OCI-LY1 (cell line): Measurements from ENCODE around the gene NEB.

Experiments
- H2AFZ ChIP-seq: fragments of 200-600 bp; sonication (generic), shearing (Covaris generic); 2 replicates; pipeline ENCODE4 v1.6.0; 2014; ENCODE audit warnings: antibody characterized with exemption, mild to moderate bottlenecking, low read length
- H3F3A ChIP-seq: fragments of 200-600 bp; sonication (generic), shearing (Covaris generic); 2 replicates; pipeline ENCODE4 v1.6.0; 2014; ENCODE audit warnings: mild to moderate bottlenecking, antibody characterized with exemption, low read length, moderate library complexity; ENCODE audit not compliant: insufficient read depth
- H3K27ac ChIP-seq: fragments of 200-600 bp; sonication (generic); 2 replicates; pipeline ENCODE4 v1.5.1; 2014; ENCODE audit warnings: low read length, mixed run types, mild to moderate bottlenecking, low read depth; ENCODE audit not compliant: poor library complexity, severe bottlenecking
- H3K27me3 ChIP-seq: fragments of 200-600 bp; sonication (generic); 2 replicates; pipeline ENCODE4 v1.6.0; 2014; ENCODE audit warnings: antibody characterized with exemption, mild to moderate bottlenecking, low read length, moderate library complexity; ENCODE audit not compliant: insufficient read depth
- H3K36me3 ChIP-seq: fragments of 200-600 bp; sonication (generic); 2 replicates; pipeline ENCODE4 v1.6.1; 2014; ENCODE audit warnings: mild to moderate bottlenecking, antibody characterized with exemption, low read length, moderate library complexity, mixed read lengths; ENCODE audit not compliant: insufficient read depth
- H3K4me1 ChIP-seq: fragments of 200-600 bp; sonication (generic); 2 replicates; pipeline ENCODE4 v1.5.1; 2014; ENCODE audit warnings: mild to moderate bottlenecking, low read length, moderate library complexity; ENCODE audit not compliant: insufficient read depth, severe bottlenecking
- H3K4me2 ChIP-seq: fragments of 200-600 bp; sonication (generic), shearing (Covaris generic); 2 replicates; pipeline ENCODE4 v1.6.1; 2014; ENCODE audit warnings: low read length
- H3K4me3 ChIP-seq: fragments of 200-600 bp; sonication (generic); 2 replicates; pipeline ENCODE4 v1.5.1; 2014; ENCODE audit warnings: low read length, low read depth, mild to moderate bottlenecking, mixed read lengths; ENCODE audit not compliant: poor library complexity, severe bottlenecking
- H3K79me2 ChIP-seq: fragments of 200-600 bp; shearing (Covaris generic); 2 replicates; pipeline ENCODE4 v1.6.1; 2016; ENCODE audit warnings: mixed run types, low read length, mixed read lengths; ENCODE audit not compliant: insufficient read depth
- H3K9ac ChIP-seq: fragments of 200-600 bp; sonication (generic), shearing (Covaris generic); 2 replicates; pipeline ENCODE4 v1.6.1; 2014; ENCODE audit warnings: mild to moderate bottlenecking, low read length, mixed read lengths
- H3K9me2 ChIP-seq: fragments of 200-600 bp; sonication (generic), shearing (Covaris generic); 2 replicates; pipeline ENCODE4 v1.6.1; 2014; ENCODE audit warnings: low read depth, mild to moderate bottlenecking, low read length, mixed read lengths
- H3K9me3 ChIP-seq: fragments of 200-600 bp; shearing (Covaris generic); 2 replicates; pipeline ENCODE4 v1.6.1; 2014; ENCODE audit warnings: low read length, mixed read lengths
- H4K20me1 ChIP-seq: fragments of 200-600 bp; sonication (generic), shearing (Covaris generic); 2 replicates; pipeline ENCODE4 v1.6.0; 2016; ENCODE audit warnings: mild to moderate bottlenecking, low read length; ENCODE audit not compliant: insufficient read depth
- CTCF ChIP-seq: fragments of 200-600 bp; sonication (generic), shearing (Covaris generic); IDR thresholded peaks from 2 replicates; pipeline ENCODE4 v1.5.1; 2017; ENCODE audit warnings: mild to moderate bottlenecking, antibody characterized with exemption, low read length, moderate library complexity, mixed read lengths
- EZH2 ChIP-seq: fragments of 200-600 bp; sonication (generic), shearing (Covaris generic); IDR thresholded peaks from 2 replicates; pipeline ENCODE4 v1.8.0; 2017; ENCODE audit warnings: borderline replicate concordance, mixed run types, mild to moderate bottlenecking, antibody characterized with exemption, low read length, moderate library complexity, mixed read lengths

The NEB gene

GRCh38 chr2:151682459-151683003 lies 51.7 kb downstream of the NEB start:
- Histone ChIP-seq H3K79me2 (no peaks in the 10 kb centered on the region), H3K4me1 (no peaks in the 10 kb centered on the region), H4K20me1 (no peaks in the 10 kb centered on the region), H2AFZ (no peak overlapping the region), H3K36me3 (no peaks in the 10 kb centered on the region), H3K9me2 (no peaks in the 10 kb centered on the region), H3K4me2 (no peak overlapping the region), H3K27ac (no peak overlapping the region), H3K9me3 (no peaks in the 10 kb centered on the region), H3K27me3 (no peaks in the 10 kb centered on the region), H3K9ac (no peak overlapping the region), H3F3A (no peaks in the 10 kb centered on the region), H3K4me3 (no peak overlapping the region)
- TF ChIP-seq CTCF (no peak), EZH2 (no peak)

GRCh38 chr2:151681051-151681450 lies 53.2 kb downstream of the NEB start:
- no peak overlapping the region for H3K4me3 ChIP-seq
- H3K27me3 ChIP-seq = no peaks in the 10 kb centered on the region
- no peaks in the 10 kb centered on the region for H3F3A ChIP-seq
- no peaks in the 10 kb centered on the region for H3K4me1 ChIP-seq
- no peak overlapping the region for H3K9ac ChIP-seq
- no peaks in the 10 kb centered on the region for H3K79me2 ChIP-seq
- no peaks in the 10 kb centered on the region for H3K9me2 ChIP-seq
- no peak overlapping the region for H2AFZ ChIP-seq
- H3K27ac ChIP-seq = no peak overlapping the region
- no peak overlapping the region for H3K4me2 ChIP-seq
- H3K36me3 ChIP-seq = no peaks in the 10 kb centered on the region
- H4K20me1 ChIP-seq = no peaks in the 10 kb centered on the region
- TF ChIP-seq EZH2 (no peak), CTCF (no peak)
- no peaks in the 10 kb centered on the region for H3K9me3 ChIP-seq

GRCh38 chr2:151679994-151680393 lies 54.3 kb downstream of the NEB start:
- no peaks in the 10 kb centered on the region for H3K9me2 ChIP-seq
- no peaks in the 10 kb centered on the region for H3F3A ChIP-seq
- no peak overlapping the region for H3K9ac ChIP-seq
- TF ChIP-seq CTCF (no peak), EZH2 (no peak)
- H3K9me3 ChIP-seq = no peaks in the 10 kb centered on the region
- H3K36me3 ChIP-seq = no peaks in the 10 kb centered on the region
- no peaks in the 10 kb centered on the region for H4K20me1 ChIP-seq
- no peak overlapping the region for H3K4me2 ChIP-seq
- no peak overlapping the region for H2AFZ ChIP-seq
- H3K4me1 ChIP-seq = no peaks in the 10 kb centered on the region
- no peaks in the 10 kb centered on the region for H3K79me2 ChIP-seq
- H3K27ac ChIP-seq = no peak overlapping the region
- H3K4me3 ChIP-seq = no peak overlapping the region
- H3K27me3 ChIP-seq = no peaks in the 10 kb centered on the region
